BE2C (cell line): ENCODE results near the gene IQCF6.

Experiments used
- DNase-seq: peaks from one replicate; pipeline ENCODE4 v3.0.0-alpha.2; 2020
- H3K27me3 ChIP-seq: fragments of 250-450 bp; sonication (Bioruptor Pico); 2 replicates; pipeline ENCODE4 v1.5.1; 2020; ENCODE audit warnings: mild to moderate bottlenecking
- H3K36me3 ChIP-seq: fragments of 250-450 bp; sonication (Bioruptor Pico); 2 replicates; pipeline ENCODE4 v1.5.1; 2020; ENCODE audit warnings: mild to moderate bottlenecking
- H3K4me1 ChIP-seq: fragments of 250-450 bp; sonication (Bioruptor Pico); 2 replicates; pipeline ENCODE4 v1.5.1; 2020
- H3K4me3 ChIP-seq: 2 replicates; pipeline ENCODE4 v1.5.1; 2011; ENCODE audit warnings: low read depth, low read length
- H3K9me3 ChIP-seq: fragments of 250-450 bp; sonication (Bioruptor Pico); 2 replicates; pipeline ENCODE4 v1.5.1; 2020
- TF ChIP-seq, protein P1 (sequence below): IDR thresholded peaks from 2 replicates; pipeline ENCODE4 v1.5.1; 2012; ENCODE audit warnings: mild to moderate bottlenecking, low read depth, low read length

The IQCF6 gene

DNA sequence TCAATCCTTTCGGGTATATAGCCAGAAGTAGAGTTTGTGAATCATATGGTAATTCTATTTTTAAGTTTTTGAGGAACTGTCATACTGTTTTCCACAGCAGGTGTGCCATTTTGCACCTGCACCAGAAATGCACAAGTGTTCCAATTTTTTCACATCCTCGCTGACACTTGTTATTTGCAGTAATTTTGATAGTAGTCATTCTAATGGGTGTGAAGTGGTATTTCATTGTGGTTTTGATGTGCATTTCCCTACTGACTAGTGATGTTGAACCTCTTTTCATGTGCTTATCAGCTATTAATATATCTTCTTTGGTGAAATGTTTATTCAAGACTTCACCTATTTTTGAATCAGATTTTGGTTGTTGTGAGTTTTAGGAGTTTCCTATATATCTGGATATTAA, 43.1 kb downstream of the IQCF6 start:
- Histone ChIP-seq H3K27me3 (peaks cover 4% of the 10 kb centered on the region; the same call in 1 of the 2 replicates), H3K4me3 (no peak overlapping the region), H3K9me3 (no peaks in the 10 kb centered on the region), H3K36me3 (no peaks in the 10 kb centered on the region), H3K4me1 (no peaks in the 10 kb centered on the region)
- TF ChIP-seq, protein P1, sequence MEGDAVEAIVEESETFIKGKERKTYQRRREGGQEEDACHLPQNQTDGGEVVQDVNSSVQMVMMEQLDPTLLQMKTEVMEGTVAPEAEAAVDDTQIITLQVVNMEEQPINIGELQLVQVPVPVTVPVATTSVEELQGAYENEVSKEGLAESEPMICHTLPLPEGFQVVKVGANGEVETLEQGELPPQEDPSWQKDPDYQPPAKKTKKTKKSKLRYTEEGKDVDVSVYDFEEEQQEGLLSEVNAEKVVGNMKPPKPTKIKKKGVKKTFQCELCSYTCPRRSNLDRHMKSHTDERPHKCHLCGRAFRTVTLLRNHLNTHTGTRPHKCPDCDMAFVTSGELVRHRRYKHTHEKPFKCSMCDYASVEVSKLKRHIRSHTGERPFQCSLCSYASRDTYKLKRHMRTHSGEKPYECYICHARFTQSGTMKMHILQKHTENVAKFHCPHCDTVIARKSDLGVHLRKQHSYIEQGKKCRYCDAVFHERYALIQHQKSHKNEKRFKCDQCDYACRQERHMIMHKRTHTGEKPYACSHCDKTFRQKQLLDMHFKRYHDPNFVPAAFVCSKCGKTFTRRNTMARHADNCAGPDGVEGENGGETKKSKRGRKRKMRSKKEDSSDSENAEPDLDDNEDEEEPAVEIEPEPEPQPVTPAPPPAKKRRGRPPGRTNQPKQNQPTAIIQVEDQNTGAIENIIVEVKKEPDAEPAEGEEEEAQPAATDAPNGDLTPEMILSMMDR, result no peak
- DNase-seq, result no peak

DNA sequence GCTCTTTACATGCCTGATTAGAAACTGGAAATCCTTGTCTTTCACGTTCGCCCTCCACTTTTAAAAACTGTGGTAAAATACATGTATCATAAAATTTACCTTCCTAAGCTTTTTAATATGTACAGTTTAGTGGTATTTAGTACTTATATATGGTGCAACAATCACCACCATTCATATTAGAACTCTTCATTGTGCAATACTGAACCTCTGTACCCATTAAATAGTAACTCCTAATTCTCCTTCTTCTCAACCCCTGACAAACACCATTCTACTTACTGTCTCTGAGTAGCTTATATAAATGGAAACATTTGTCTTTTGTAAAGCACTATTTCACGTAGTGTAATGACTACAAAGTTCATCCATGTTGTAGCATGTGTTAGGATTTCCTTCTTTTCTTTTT, 44.0 kb downstream of the IQCF6 start:
- Histone ChIP-seq H3K9me3 (no peaks in the 10 kb centered on the region), H3K4me1 (no peaks in the 10 kb centered on the region), H3K4me3 (no peak overlapping the region), H3K27me3 (peaks cover 4% of the 10 kb centered on the region; the same call in 1 of the 2 replicates), H3K36me3 (no peaks in the 10 kb centered on the region)
- no peak for DNase-seq
- TF ChIP-seq, protein P1, result no peak

DNA sequence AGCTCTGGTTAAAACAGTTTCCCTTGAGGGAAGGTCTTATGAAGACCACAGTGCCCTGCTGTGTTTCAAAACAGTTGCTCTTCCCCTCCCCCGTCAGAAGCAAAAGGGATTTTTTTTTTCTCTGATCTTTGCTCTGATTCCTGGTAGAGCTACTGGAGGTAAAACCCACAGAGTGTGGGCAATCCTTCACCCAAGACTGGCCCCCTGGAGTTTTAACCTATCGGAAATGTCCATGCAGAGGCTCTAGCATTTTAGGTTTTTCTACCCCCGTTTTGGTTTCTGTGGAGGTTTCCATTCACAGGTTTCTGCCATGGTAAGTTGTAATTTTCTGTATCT, 44.5 kb downstream of the IQCF6 start:
- Histone ChIP-seq H3K36me3 (no peaks in the 10 kb centered on the region), H3K9me3 (no peaks in the 10 kb centered on the region), H3K4me3 (no peak overlapping the region), H3K4me1 (no peaks in the 10 kb centered on the region), H3K27me3 (peaks cover 4% of the 10 kb centered on the region; the same call in 1 of the 2 replicates)
- DNase-seq, result no peak
- TF ChIP-seq, protein P1, result no peak

DNA sequence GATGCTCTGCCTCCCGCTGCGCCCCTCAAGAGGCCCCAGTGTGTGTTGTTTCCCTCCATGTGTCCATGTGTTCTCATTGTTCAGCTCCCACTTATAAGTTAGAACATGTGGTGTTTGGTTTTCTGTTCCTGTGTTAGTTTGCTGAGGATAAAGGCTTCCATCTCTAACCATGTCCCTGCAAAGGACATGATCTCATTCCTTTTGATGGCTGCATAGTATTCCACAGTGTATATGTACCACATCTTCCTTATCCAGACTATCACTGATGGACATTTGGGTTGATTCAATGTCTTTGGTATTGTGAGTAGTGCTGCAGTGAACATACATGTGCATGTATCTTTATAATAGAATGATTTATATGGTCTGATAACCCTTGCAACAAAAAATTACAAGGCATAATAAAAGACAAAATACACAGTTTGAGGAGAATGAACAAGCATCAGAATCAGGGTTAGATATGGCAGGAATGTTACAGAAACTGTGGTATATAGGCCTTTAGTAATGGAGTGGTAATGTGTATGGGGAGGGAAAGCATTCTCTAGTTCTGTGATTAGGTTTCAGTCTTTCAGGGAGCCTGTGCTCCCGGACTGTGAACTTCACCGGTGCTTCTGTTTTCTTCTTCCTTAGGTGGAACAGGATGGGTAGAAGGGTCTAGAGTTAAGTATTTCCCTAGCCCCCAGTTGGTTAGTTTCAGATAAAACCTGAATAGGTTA, 45.0 kb downstream of the IQCF6 start:
- H3K27me3 ChIP-seq, result peaks cover under 1% of the 10 kb centered on the region; the same call in 1 of the 2 replicates
- H3K4me1 ChIP-seq, result no peaks in the 10 kb centered on the region
- H3K9me3 ChIP-seq, result no peaks in the 10 kb centered on the region
- TF ChIP-seq, protein P1, result no peak
- H3K4me3 ChIP-seq, result no peak overlapping the region
- no peaks in the 10 kb centered on the region for H3K36me3 ChIP-seq
- DNase-seq, result no peak

DNA sequence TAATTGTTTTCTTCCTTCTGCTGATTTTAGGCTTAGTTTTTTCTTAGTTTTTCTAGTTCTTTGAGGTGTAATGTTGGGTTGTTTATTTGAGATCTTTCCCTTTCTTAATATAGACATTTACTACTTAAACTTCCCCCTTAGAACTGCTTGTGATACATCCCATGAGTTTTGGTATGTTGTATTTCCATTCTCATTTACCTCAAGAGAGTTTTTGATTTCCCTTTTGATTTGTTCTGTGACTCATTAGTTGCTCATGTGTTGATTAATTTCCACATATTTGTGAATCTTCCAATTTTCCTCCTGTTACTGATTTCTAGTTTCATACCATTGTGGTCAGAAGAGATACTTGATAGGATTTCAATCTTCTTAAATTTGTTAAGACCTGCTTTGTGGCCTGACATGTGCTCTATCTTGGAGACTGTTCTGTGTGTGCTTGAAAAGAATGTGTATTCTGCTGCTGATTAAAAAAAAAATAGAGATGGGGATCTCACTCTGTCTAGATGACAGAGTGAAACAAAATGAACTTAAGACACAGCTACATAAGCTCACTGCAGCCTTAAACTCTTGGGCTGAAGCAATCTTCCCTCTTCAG, 49.9 kb downstream of the IQCF6 start:
- Histone ChIP-seq H3K4me3 (no peak overlapping the region), H3K27me3 (no peaks in the 10 kb centered on the region), H3K36me3 (no peaks in the 10 kb centered on the region), H3K9me3 (no peaks in the 10 kb centered on the region), H3K4me1 (no peaks in the 10 kb centered on the region)
- no peak for DNase-seq
- TF ChIP-seq, protein P1, result no peak
